BLaER1 (cell line): ENCODE measurements around the gene OR11H12.
"Not testable (repeated sequence)": the region's sequence is repeated elsewhere in the genome, so short reads cannot be mapped to it uniquely, and the experiment has no call there.

Experiments used
- H3K27ac ChIP-seq: shearing (Covaris generic); formaldehyde crosslinking; 2 replicates; pipeline ENCODE4 v1.8.1; 2022
- H3K27me3 ChIP-seq: shearing (Covaris generic); formaldehyde crosslinking; 2 replicates; pipeline ENCODE4 v1.8.1; 2022
- H3K36me3 ChIP-seq: shearing (Covaris generic); formaldehyde crosslinking; 2 replicates; pipeline ENCODE4 v1.8.1; 2022
- H3K4me1 ChIP-seq: shearing (Covaris generic); formaldehyde crosslinking; 2 replicates; pipeline ENCODE4 v1.8.1; 2022
- H3K4me2 ChIP-seq: shearing (Covaris generic); formaldehyde crosslinking; 2 replicates; pipeline ENCODE4 v1.8.1; 2022
- H3K4me3 ChIP-seq: shearing (Covaris generic); formaldehyde crosslinking; 2 replicates; pipeline ENCODE4 v1.8.1; 2022
- H3K9ac ChIP-seq: shearing (Covaris generic); formaldehyde crosslinking; 2 replicates; pipeline ENCODE4 v1.8.1; 2022
- H3K9me3 ChIP-seq: shearing (Covaris generic); formaldehyde crosslinking; 2 replicates; pipeline ENCODE4 v1.8.1; 2022
- H4K20me1 ChIP-seq: shearing (Covaris generic); formaldehyde crosslinking; 2 replicates; pipeline ENCODE4 v1.8.1; 2022

Gene OR11H12, protein sequence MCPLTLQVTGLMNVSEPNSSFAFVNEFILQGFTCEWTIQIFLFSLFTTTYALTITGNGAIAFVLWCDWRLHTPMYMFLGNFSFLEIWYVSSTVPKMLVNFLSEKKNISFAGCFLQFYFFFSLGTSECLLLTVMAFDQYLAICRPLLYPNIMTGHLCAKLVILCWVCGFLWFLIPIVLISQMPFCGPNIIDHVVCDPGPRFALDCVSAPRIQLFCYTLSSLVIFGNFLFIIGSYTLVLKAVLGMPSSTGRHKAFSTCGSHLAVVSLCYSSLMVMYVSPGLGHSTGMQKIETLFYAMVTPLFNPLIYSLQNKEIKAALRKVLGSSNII

GRCh38 chr14:18600817-18601216 lies at the start of gene OR11H12:
TSS of gene OR11H12 (plus strand) at chr14:18601117. CDS start at chr14:18601117, 0 bp downstream.
- not testable (repeated sequence) for H3K27ac ChIP-seq, H3K4me1 ChIP-seq, H3K9ac ChIP-seq, H3K4me2 ChIP-seq, H4K20me1 ChIP-seq, H3K9me3 ChIP-seq, H3K36me3 ChIP-seq, H3K27me3 ChIP-seq, H3K4me3 ChIP-seq

DNA sequence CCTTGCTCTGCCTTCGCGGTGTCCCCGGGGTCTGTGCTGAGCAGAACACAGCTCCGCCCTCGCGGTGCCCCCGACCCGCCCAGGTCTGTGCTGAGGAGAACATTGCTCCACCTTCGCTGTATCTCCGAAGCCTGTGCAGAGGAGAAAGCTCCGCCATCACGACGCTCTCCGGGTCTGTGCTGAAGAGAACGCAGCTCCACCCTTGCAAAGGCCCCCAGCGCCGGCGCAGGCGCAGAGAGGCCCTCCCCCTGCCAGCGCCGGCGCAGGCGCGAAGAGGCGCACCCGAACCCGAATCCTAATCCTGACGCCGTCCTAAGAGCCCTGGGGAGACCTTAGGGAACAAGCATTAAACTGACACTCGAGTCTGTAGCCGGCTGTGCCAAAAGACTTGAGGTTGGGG lies 18.0 kb upstream of the OR11H12 start:
- H3K9me3 ChIP-seq, H3K36me3 ChIP-seq, H3K27me3 ChIP-seq, H3K4me1 ChIP-seq, H4K20me1 ChIP-seq, H3K27ac ChIP-seq, H3K4me2 ChIP-seq, H3K9ac ChIP-seq, H3K4me3 ChIP-seq: not testable (repeated sequence)

DNA sequence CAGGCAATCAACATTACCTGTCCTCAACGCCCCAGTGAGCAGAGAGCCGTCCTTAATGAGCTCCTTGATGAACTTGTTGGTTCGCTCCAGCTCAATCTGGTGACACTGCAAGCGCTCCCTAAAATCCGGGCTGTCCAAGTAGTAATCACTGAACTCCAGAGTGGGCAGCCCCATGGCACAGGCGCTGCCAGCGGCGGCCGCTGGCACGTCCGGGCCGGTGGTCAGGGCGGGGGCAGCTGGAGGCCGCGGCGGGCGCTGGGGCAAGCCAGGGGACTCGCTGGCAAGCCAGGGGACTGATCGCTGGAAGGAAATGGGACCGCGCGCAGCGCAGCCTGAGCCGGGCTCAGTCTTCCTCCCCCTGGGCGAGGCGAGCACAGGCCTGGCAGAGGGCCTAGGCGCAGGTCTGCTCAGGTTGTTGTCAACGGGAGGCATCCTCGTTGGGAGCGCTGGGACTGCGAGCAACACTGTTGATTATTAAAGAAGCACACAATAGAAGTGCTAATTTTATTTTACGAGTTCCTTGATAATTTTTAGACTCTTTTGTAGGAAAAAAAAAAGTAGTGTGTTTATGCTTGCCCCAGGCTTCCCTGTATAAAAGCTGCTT lies 25.8 kb downstream of the OR11H12 start:
- not testable (repeated sequence) for H4K20me1 ChIP-seq, H3K4me2 ChIP-seq, H3K27ac ChIP-seq, H3K4me1 ChIP-seq, H3K27me3 ChIP-seq, H3K36me3 ChIP-seq, H3K9me3 ChIP-seq, H3K9ac ChIP-seq, H3K4me3 ChIP-seq

DNA sequence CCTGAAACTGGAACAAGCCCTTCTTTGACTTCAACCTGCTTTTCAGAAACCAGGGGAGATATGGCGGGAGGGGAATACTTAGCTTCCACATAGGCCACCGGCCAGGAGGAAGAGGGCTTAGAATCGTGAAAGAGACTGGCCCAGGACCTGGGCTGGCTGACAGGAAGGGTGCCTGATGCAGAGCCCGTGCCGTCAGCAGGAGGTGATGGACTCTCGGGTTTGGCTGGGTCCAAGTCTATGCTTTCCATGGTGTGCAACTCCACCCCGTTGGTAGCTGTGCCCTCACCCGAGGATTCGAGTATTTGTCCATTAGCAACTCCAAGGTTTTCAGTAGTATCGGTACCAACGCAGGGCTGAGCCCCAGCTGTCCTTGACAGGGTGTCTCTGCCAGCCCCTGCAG lies 35.1 kb downstream of the OR11H12 start:
- H3K27ac ChIP-seq, H3K36me3 ChIP-seq, H3K4me1 ChIP-seq, H3K4me3 ChIP-seq, H3K27me3 ChIP-seq, H3K9ac ChIP-seq, H3K4me2 ChIP-seq, H3K9me3 ChIP-seq, H4K20me1 ChIP-seq: not testable (repeated sequence)

DNA sequence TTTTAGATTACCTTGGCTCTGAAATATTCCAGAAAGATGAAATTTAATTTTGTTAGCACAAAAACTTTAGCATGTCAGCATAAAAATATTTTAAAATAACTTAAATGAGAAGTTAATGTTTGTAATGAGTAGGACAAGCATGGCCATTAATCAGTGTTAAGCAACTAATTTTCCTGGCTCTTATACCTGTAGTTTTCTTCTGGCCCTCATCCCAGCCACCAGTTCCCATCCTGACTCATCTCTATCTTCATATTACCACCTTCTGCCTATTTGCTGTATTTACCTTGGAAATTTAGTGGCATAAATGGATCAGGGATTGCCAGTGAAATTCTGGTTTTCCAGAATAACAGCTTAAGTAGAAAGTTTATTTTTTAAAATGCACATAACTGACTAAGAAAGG lies 37.1 kb downstream of the OR11H12 start:
- H3K9me3 ChIP-seq, H3K4me3 ChIP-seq, H3K27ac ChIP-seq, H3K4me2 ChIP-seq, H3K4me1 ChIP-seq, H4K20me1 ChIP-seq, H3K36me3 ChIP-seq, H3K9ac ChIP-seq, H3K27me3 ChIP-seq: not testable (repeated sequence)

GRCh38 chr14:18638785-18639184 lies 37.9 kb downstream of the OR11H12 start:
- H3K4me1 ChIP-seq, H3K27ac ChIP-seq, H3K4me2 ChIP-seq, H3K9ac ChIP-seq, H4K20me1 ChIP-seq, H3K4me3 ChIP-seq, H3K36me3 ChIP-seq, H3K9me3 ChIP-seq, H3K27me3 ChIP-seq: not testable (repeated sequence)

- not testable (repeated sequence) for H3K9ac ChIP-seq, H4K20me1 ChIP-seq, H3K27me3 ChIP-seq, H3K4me2 ChIP-seq, H3K27ac ChIP-seq, H3K4me3 ChIP-seq, H3K9me3 ChIP-seq, H3K4me1 ChIP-seq, H3K36me3 ChIP-seq
These were observed 45.3 kb downstream of the OR11H12 start for GRCh38 chr14:18646075-18646730.
